ENCODE measurements around the gene TGM1.

DNA sequence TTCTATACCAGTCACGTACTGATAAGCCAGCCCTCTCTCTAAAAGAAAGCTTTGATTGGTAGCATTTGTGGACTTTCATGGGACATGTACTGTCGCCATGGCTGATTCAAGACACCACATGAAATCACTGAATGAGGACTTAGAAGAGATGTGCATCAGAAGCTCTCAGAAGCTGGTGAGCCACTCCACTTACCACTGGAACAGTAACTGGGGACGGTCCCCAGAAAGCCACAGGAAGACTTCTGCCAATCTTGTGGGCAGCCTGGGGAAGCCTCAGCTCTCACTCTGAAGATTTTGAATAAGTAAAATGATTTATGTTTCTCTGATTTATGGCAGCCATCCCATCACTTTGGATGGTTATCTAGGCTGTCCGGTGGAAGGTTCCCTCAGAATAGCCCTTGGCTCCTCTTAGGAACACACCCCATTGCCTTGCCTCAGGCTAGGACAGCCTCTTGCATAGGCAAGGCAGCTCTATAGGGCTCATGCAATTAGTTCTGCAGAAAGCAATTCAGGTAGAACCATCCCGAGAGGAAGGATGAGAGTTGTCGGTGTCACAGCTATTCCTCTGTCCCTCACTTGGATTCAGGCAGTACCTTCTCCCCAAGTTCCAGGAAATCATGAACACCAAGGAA, 26.8 kb upstream of the TGM1 start:
- TF ChIP-seq POLR2AphosphoS5 (IDR thresholded peaks at IDR 0.05) (no peak), POLR2A (IDR thresholded peaks at IDR 0.05) (no peak), EP300 (IDR thresholded peaks at IDR 0.05) (no peak), CTCF (IDR thresholded peaks at IDR 0.05) (no peak)

Measured in gastroesophageal sphincter (tissue), 3 donors.